HL-60 (cell line): Measurements from ENCODE around the gene RPL10.

ENCODE experiments used
- DNase-seq, 2 experiments: peaks; one replicate each; pipeline ENCODE4 v3.0.0-alpha.2; 2010 to 2020; ENCODE audit warnings: low read depth in 1 of 2, low spot score in 1 of 2
- H3K27ac ChIP-seq: fragments of 250-450 bp; sonication (Bioruptor Pico); replicated peaks from 2 replicates; pipeline ENCODE4 v1.5.1; 2020; ENCODE audit warnings: mild to moderate bottlenecking, moderate library complexity
- H3K27me3 ChIP-seq: fragments of 250-450 bp; sonication (Bioruptor Pico); 2 replicates; pipeline ENCODE4 v1.5.1; 2021; ENCODE audit warnings: mild to moderate bottlenecking, moderate library complexity; ENCODE audit not compliant: insufficient read depth, poor library complexity, severe bottlenecking
- H3K4me3 ChIP-seq: replicated peaks from 2 replicates; pipeline ENCODE4 v1.5.1; 2011; ENCODE audit warnings: mild to moderate bottlenecking, control low read depth, low read length; ENCODE audit not compliant: insufficient read depth
- CTCF ChIP-seq: IDR thresholded peaks from one replicate; pipeline ENCODE4 v1.5.1; 2011; ENCODE audit warnings: low read length, control low read depth, inconsistent platforms; ENCODE audit not compliant: insufficient read depth
- GABPA ChIP-seq: IDR thresholded peaks from 2 replicates; pipeline ENCODE4 v1.6.1; 2012; ENCODE audit warnings: low read depth
- POLR2AphosphoS5 ChIP-seq: IDR thresholded peaks from 2 replicates; pipeline ENCODE4 v1.6.1; 2012; ENCODE audit warnings: low read depth
- REST ChIP-seq: IDR thresholded peaks from 2 replicates; pipeline ENCODE4 v1.6.1; 2012; ENCODE audit warnings: low read depth; ENCODE audit not compliant: insufficient replicate concordance
- SPI1 ChIP-seq: IDR thresholded peaks from 2 replicates; pipeline ENCODE4 v1.6.1; 2012; ENCODE audit warnings: low read depth, mild to moderate bottlenecking, borderline replicate concordance

Gene RPL10

GRCh38 chrX:154420402-154420756, 22.2 kb downstream of the RPL10 start:
- Histone ChIP-seq H3K4me3 (no peak overlapping the region), H3K27ac (no peak overlapping the region), H3K27me3 (no peaks in the 10 kb centered on the region)
- TF ChIP-seq POLR2AphosphoS5 (no peak), GABPA (no peak), REST (no peak), CTCF (no peak), SPI1 (no peak)
- no peak for DNase-seq

GRCh38 chrX:154426916-154427770, 29.0 kb downstream of the RPL10 start:
- TF ChIP-seq SPI1 (peak; percentile 90), CTCF (no peak), REST (no peak), GABPA (no peak), POLR2AphosphoS5 (no peak)
- Histone ChIP-seq H3K4me3 (peak overlapping the region; percentile 76), H3K27ac (peak overlapping the region; percentile 76), H3K27me3 (no peaks in the 10 kb centered on the region)
- DNase-seq, result peak in 1 of 2 experiments; percentile 37

- no peak for TF ChIP-seq SPI1
- TF ChIP-seq POLR2AphosphoS5, result peak; percentile 57; the same call in 1 of the 2 replicates
- no peak for TF ChIP-seq CTCF
- TF ChIP-seq GABPA, result no peak
- peak; percentile 28 for TF ChIP-seq REST
- peak; percentile 80 to 95 for DNase-seq
- H3K27me3 ChIP-seq, result no peaks in the 10 kb centered on the region
- H3K4me3 ChIP-seq, result peak within 1 kb of the TSS; percentile 76
- peak within 1 kb of the TSS; percentile 76 for H3K27ac ChIP-seq
These were observed 30.3 kb downstream of the RPL10 start, which contains the start of gene ATP6AP1 for GRCh38 chrX:154428176-154429171. Gene ATP6AP1, plus strand, starts transcription at chrX:154428677. Its CDS starts 16 bp downstream, at chrX:154428693.
